22Rv1 (cell line): ENCODE data around the gene CASP2.
A peak's percentile ranks its signal among the peaks of the same experiment; 100 is the strongest.

Source experiments
- H3K27ac ChIP-seq: fragments of 450-650 bp; 2 replicates; pipeline ENCODE4 v1.5.1; 2017
- ZFX ChIP-seq: fragments of 450-650 bp; IDR thresholded peaks from 2 replicates; pipeline ENCODE4 v1.6.1; 2017; ENCODE audit warnings: antibody characterized with exemption, borderline replicate concordance
- TF ChIP-seq, protein P1 (sequence below): fragments of 450-650 bp; IDR thresholded peaks from 2 replicates; pipeline ENCODE4 v1.5.1; 2017; ENCODE audit warnings: mild to moderate bottlenecking

CASP2 gene

DNA sequence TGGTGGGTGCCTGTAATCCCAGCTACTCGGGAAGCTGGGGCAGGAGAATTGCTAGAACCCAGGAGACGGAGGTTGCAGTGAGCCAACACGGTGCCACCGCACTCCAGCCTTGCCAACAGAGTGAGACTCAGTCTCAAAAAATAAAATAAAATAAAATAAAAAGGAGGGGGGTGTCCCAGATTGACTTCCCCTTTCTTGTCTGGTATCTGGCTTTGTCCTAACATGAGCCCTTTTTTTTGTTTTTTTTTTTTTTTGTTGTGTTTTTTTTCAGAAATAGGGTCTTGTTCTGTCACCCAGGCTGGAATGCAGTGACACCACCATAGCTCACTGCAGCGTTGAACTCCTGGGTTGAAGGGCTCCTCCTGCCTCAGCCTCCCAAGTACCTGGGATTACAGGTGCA is 4.7 kb downstream of the CASP2 start:
- no peak overlapping the region for H3K27ac ChIP-seq
- TF ChIP-seq, protein P1, sequence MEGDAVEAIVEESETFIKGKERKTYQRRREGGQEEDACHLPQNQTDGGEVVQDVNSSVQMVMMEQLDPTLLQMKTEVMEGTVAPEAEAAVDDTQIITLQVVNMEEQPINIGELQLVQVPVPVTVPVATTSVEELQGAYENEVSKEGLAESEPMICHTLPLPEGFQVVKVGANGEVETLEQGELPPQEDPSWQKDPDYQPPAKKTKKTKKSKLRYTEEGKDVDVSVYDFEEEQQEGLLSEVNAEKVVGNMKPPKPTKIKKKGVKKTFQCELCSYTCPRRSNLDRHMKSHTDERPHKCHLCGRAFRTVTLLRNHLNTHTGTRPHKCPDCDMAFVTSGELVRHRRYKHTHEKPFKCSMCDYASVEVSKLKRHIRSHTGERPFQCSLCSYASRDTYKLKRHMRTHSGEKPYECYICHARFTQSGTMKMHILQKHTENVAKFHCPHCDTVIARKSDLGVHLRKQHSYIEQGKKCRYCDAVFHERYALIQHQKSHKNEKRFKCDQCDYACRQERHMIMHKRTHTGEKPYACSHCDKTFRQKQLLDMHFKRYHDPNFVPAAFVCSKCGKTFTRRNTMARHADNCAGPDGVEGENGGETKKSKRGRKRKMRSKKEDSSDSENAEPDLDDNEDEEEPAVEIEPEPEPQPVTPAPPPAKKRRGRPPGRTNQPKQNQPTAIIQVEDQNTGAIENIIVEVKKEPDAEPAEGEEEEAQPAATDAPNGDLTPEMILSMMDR = no peak
- no peak for TF ChIP-seq ZFX

DNA sequence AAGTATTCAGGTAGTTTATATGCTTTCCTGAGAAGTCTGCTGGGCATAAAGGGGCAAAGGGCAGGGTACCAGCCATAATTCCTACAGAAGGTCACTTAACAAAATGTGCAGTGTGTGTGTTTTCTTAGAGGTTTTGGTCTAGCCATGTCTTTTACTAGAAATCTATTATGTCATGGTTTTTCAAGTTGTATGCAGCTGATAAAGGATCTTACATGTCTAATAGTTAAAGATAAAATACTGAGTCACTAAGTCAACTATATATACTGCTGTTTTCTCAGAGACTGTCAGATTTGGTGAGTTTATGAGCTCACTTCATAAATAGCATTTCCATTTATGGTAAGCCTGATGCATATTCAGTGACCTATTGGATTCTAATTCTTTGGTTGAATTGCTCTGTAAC is 7.7 kb downstream of the CASP2 start:
- no peak overlapping the region for H3K27ac ChIP-seq
- TF ChIP-seq, protein P1 = no peak
- no peak for TF ChIP-seq ZFX

DNA sequence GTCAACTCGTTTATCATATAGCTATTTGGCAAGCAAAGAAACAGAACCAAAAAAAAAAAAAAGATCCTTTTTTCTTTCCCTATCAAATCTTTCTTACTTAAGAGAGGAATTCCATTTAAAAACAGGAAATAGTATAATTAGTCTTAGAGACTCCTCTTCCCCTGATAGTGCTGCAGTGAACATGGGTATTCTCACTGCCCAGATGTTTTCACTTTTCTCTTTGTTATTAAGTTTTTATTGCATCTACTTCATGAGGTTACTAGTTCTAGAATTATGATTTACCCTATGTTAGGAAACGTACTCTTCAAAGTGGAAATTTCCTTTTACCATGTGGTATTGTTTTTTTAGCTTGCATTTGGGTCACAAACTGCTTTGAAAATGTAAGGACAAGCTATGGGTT is 8.5 kb downstream of the CASP2 start:
- H3K27ac ChIP-seq = no peak overlapping the region
- TF ChIP-seq, protein P1 = no peak
- no peak for TF ChIP-seq ZFX

DNA sequence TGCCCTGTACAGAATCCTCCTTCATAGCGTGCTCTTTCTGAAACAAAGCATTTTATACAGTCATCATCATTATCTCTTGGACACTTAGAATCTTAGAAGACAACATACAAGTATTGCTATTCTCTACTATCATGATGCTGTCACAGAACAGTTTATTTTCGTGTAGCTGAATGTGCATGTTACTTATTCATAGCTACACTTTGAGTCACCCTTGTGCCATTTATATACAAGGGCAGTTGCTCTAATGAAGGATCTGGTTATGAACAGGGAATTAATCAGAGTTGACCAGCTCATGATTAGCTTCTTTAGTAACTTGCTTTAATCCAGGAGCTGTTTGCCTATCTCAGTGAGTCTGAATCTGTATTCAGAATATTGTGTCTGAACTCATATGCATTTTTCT is 11.2 kb downstream of the CASP2 start:
- no peak overlapping the region for H3K27ac ChIP-seq
- TF ChIP-seq, protein P1 = no peak
- TF ChIP-seq ZFX = no peak

DNA sequence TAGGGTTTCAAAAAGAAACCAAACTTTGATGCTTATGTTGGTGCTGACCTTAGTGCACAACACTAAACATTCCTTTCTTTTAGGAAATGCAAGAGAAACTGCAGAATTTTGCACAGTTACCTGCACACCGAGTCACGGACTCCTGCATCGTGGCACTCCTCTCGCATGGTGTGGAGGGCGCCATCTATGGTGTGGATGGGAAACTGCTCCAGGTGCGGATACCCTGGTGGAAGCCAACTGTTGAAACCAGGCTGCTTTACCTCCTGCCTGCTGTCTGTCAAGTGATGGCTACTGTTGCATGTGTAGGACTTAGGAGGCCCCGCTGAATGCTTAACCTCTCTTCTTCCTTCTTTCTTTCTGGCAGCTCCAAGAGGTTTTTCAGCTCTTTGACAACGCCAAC is 11.7 kb downstream of the CASP2 start:
- TF ChIP-seq, protein P1 = peak; percentile 91
- TF ChIP-seq ZFX = no peak
- H3K27ac ChIP-seq = no peak overlapping the region

DNA sequence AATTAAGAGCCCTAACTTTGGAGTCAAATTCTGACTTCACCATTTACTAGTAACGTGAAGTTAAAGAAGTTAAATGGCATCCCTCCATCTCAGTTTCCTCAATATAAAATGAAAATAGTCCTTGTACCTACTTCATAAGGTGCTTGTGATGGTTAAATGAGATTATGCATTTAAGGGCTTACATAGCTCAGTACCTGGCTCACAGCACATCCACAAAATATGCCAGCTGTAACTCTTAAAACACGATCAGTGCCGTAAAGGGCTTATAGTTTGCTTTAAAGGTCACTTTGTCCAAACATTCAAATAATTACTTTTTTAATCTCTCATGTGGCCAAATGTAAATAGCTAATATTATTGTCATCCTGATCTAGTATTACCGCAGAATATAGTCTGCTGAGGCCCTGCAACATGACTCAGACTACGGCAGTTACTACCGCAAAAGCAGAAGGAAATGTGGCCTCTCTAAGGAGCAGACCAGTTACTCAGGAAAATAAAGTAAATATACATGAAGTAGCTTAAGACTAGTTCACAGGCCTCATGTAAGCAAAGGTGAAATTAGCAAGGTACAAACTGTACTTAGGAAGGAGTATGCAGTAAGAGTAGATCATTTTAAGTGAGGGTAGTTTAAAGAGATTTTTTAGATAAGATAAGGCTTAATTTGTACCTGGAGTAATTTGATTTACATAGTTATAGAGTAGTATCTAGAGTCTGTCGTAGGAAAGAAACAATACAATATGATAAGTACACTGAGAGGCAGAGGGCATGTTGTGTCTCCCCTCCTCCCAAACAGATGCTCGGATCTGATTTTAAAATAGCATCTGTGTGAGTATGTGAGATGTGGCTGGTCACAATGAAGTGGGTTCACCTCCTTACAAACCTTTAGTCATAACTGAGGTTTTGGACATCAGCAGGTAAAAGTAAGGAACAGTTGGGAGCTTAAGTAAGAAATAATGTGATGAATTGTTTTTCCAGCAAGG is 13.1 kb downstream of the CASP2 start:
- no peak for TF ChIP-seq ZFX
- TF ChIP-seq, protein P1 = no peak
- peak overlapping the region; percentile 17 for H3K27ac ChIP-seq

DNA sequence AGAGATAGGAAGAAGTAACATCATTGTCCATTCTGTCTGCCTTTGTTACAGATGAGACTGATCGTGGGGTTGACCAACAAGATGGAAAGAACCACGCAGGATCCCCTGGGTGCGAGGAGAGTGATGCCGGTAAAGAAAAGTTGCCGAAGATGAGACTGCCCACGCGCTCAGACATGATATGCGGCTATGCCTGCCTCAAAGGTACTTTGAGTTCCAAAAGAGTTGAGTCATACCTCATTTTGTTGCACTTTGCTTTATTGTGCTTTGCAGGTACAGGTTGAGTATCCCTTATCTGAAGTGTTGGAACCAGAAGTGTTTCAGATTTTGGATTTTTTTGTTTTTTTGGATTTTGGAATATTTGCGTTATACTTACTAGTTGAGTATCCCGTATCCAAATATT is 15.6 kb downstream of the CASP2 start:
- H3K27ac ChIP-seq = no peak overlapping the region

More for the DNA sequence above, 15.6 kb downstream of the CASP2 start:
- TF ChIP-seq ZFX = no peak
- TF ChIP-seq, protein P1 = no peak
